ENCODE results near the gene SHANK1.

The SHANK1 gene

GRCh38 chr19:50657712-50658440 lies 61.7 kb downstream of the SHANK1 start:
- no peak overlapping the region for H2AFZ ChIP-seq (ENCODE audit: low read length)
- H3K4me2 ChIP-seq (ENCODE audit: low read length): no peak overlapping the region
- 0 out of 2 replicates have a peak, but pooled peaks cover 3% of the 10 kb centered on the region for H3K27me3 ChIP-seq (ENCODE audit: insufficient read depth, low read length)
- H3K9me2 ChIP-seq (ENCODE audit: low read depth, low read length): no peaks in the 10 kb centered on the region
- H3K4me3 ChIP-seq (ENCODE audit: low read depth, low read length, poor library complexity, severe bottlenecking): no peak overlapping the region
- no peaks in the 10 kb centered on the region for H3K9me3 ChIP-seq (ENCODE audit: low read length)
- no peak overlapping the region for H3K27ac ChIP-seq (ENCODE audit: low read depth, low read length, poor library complexity, severe bottlenecking)
- H3F3A ChIP-seq (ENCODE audit: insufficient read depth, low read length): no peaks in the 10 kb centered on the region
- TF ChIP-seq EZH2 (IDR thresholded peaks at IDR 0.05; ENCODE audit: borderline replicate concordance, low read length) (no peak), CTCF (IDR thresholded peaks at IDR 0.05; ENCODE audit: low read length) (no peak)
- H4K20me1 ChIP-seq (ENCODE audit: insufficient read depth, low read length): no peaks in the 10 kb centered on the region
- H3K79me2 ChIP-seq (ENCODE audit: insufficient read depth, low read length): no peaks in the 10 kb centered on the region
- no peaks in the 10 kb centered on the region for H3K36me3 ChIP-seq (ENCODE audit: insufficient read depth, low read length)
- no peak overlapping the region for H3K9ac ChIP-seq (ENCODE audit: low read length)
- H3K4me1 ChIP-seq (ENCODE audit: insufficient read depth, low read length, severe bottlenecking): no peaks in the 10 kb centered on the region

- Histone ChIP-seq H3K36me3 (ENCODE audit: insufficient read depth, low read length) (no peaks in the 10 kb centered on the region), H3K9me2 (ENCODE audit: low read depth, low read length) (no peaks in the 10 kb centered on the region), H2AFZ (ENCODE audit: low read length) (no peak overlapping the region), H3K27me3 (ENCODE audit: insufficient read depth, low read length) (0 out of 2 replicates have a peak, but pooled peaks cover 3% of the 10 kb centered on the region), H3K4me2 (ENCODE audit: low read length) (no peak overlapping the region), H3K79me2 (ENCODE audit: insufficient read depth, low read length) (no peaks in the 10 kb centered on the region), H3K9ac (ENCODE audit: low read length) (no peak overlapping the region), H4K20me1 (ENCODE audit: insufficient read depth, low read length) (no peaks in the 10 kb centered on the region), H3K27ac (ENCODE audit: low read depth, low read length, poor library complexity, severe bottlenecking) (no peak overlapping the region), H3K4me3 (ENCODE audit: low read depth, low read length, poor library complexity, severe bottlenecking) (no peak overlapping the region), H3K4me1 (ENCODE audit: insufficient read depth, low read length, severe bottlenecking) (no peaks in the 10 kb centered on the region), H3K9me3 (ENCODE audit: low read length) (no peaks in the 10 kb centered on the region), H3F3A (ENCODE audit: insufficient read depth, low read length) (no peaks in the 10 kb centered on the region)
- TF ChIP-seq CTCF (IDR thresholded peaks at IDR 0.05; ENCODE audit: low read length) (no peak), EZH2 (IDR thresholded peaks at IDR 0.05; ENCODE audit: borderline replicate concordance, low read length) (no peak)
Observed at GRCh38 chr19:50657222-50657669, 62.4 kb downstream of the SHANK1 start.

GRCh38 chr19:50654882-50655281 lies 64.7 kb downstream of the SHANK1 start:
- Histone ChIP-seq H3K9me2 (ENCODE audit: low read depth, low read length) (no peaks in the 10 kb centered on the region), H3K27me3 (ENCODE audit: insufficient read depth, low read length) (0 out of 2 replicates have a peak, but pooled peaks cover 3% of the 10 kb centered on the region), H3K79me2 (ENCODE audit: insufficient read depth, low read length) (no peaks in the 10 kb centered on the region), H4K20me1 (ENCODE audit: insufficient read depth, low read length) (no peaks in the 10 kb centered on the region), H3K27ac (ENCODE audit: low read depth, low read length, poor library complexity, severe bottlenecking) (no peak overlapping the region), H3F3A (ENCODE audit: insufficient read depth, low read length) (no peaks in the 10 kb centered on the region), H3K9me3 (ENCODE audit: low read length) (no peaks in the 10 kb centered on the region), H3K4me2 (ENCODE audit: low read length) (no peak overlapping the region), H3K4me1 (ENCODE audit: insufficient read depth, low read length, severe bottlenecking) (no peaks in the 10 kb centered on the region), H3K36me3 (ENCODE audit: insufficient read depth, low read length) (no peaks in the 10 kb centered on the region), H3K4me3 (ENCODE audit: low read depth, low read length, poor library complexity, severe bottlenecking) (no peak overlapping the region), H3K9ac (ENCODE audit: low read length) (no peak overlapping the region), H2AFZ (ENCODE audit: low read length) (no peak overlapping the region)
- no peak for TF ChIP-seq EZH2 (IDR thresholded peaks at IDR 0.05; ENCODE audit: borderline replicate concordance, low read length)
- TF ChIP-seq CTCF (IDR thresholded peaks at IDR 0.05; ENCODE audit: low read length): no peak

All from OCI-LY1 (cell line).